H9 (cell line): ENCODE measurements around the gene CNOT9. TPM values are rescaled to one million over a fixed set of nuclear protein-coding genes. Genes with fewer than 3 reads are reported as not detected.
A peak's percentile ranks its signal among the peaks of the same experiment; 100 is the strongest.

Experiments used
- DNase-seq: peaks from one replicate; pipeline ENCODE4 v3.0.0-alpha.2; 2017
- H2AFZ ChIP-seq: one replicate; pipeline ENCODE4 v1.6.1; 2013; ENCODE audit warnings: mild to moderate bottlenecking, low read length, control low read depth, moderate library complexity
- H2AK5ac ChIP-seq: 2 replicates; pipeline ENCODE4 v1.6.1; 2013; ENCODE audit warnings: low read length, control low read depth, mixed read lengths; ENCODE audit not compliant: insufficient read length
- H2BK120ac ChIP-seq: one replicate; pipeline ENCODE4 v1.6.1; 2013; ENCODE audit warnings: low read depth, mild to moderate bottlenecking, low read length, control low read depth, inconsistent platforms; ENCODE audit not compliant: poor library complexity, severe bottlenecking
- H2BK12ac ChIP-seq: 2 replicates; pipeline ENCODE4 v1.6.1; 2013; ENCODE audit warnings: low read length, control low read depth, mixed read lengths, low read depth; ENCODE audit not compliant: insufficient read length
- H2BK15ac ChIP-seq: 2 replicates; pipeline ENCODE4 v1.6.1; 2013; ENCODE audit warnings: low read depth, low read length, control low read depth
- H2BK20ac ChIP-seq: one replicate; pipeline ENCODE4 v1.6.1; 2013; ENCODE audit warnings: low read depth, mild to moderate bottlenecking, low read length, control low read depth, inconsistent platforms; ENCODE audit not compliant: poor library complexity, severe bottlenecking
- H2BK5ac ChIP-seq: 2 replicates; pipeline ENCODE4 v1.6.1; 2013; ENCODE audit warnings: low read length, control low read depth, mixed read lengths; ENCODE audit not compliant: insufficient read length
- H3K14ac ChIP-seq: 2 replicates; pipeline ENCODE4 v1.6.1; 2013; ENCODE audit warnings: low read length, control low read depth; ENCODE audit not compliant: insufficient read depth
- H3K18ac ChIP-seq: 2 replicates; pipeline ENCODE4 v1.6.1; 2013; ENCODE audit warnings: low read depth, mild to moderate bottlenecking, mixed read lengths, low read length, control low read depth; ENCODE audit not compliant: insufficient read length
- H3K23ac ChIP-seq: 2 replicates; pipeline ENCODE4 v1.6.1; 2013; ENCODE audit warnings: low read length, control low read depth, mixed read lengths, low read depth; ENCODE audit not compliant: insufficient read length
- H3K23me2 ChIP-seq: 2 replicates; pipeline ENCODE4 v1.6.1; 2013; ENCODE audit warnings: low read depth, mild to moderate bottlenecking, mixed read lengths, low read length, control low read depth; ENCODE audit not compliant: insufficient read length, poor library complexity, severe bottlenecking
- H3K27ac ChIP-seq: 2 replicates; pipeline ENCODE4 v1.5.1; 2013; ENCODE audit warnings: low read length, control low read depth, mixed read lengths, low read depth; ENCODE audit not compliant: insufficient read length
- H3K27me3 ChIP-seq: 2 replicates; pipeline ENCODE4 v1.6.1; 2013; ENCODE audit warnings: low read length, control low read depth, inconsistent platforms; ENCODE audit not compliant: insufficient read depth
- H3K4ac ChIP-seq: 2 replicates; pipeline ENCODE4 v1.6.1; 2013; ENCODE audit warnings: low read depth, mild to moderate bottlenecking, control low read depth, inconsistent platforms, low read length, moderate library complexity
- H3K4me1 ChIP-seq: 2 replicates; pipeline ENCODE4 v1.6.1; 2013; ENCODE audit warnings: low read length, control low read depth, inconsistent platforms; ENCODE audit not compliant: insufficient read depth
- H3K4me2 ChIP-seq: 2 replicates; pipeline ENCODE4 v1.6.1; 2013; ENCODE audit warnings: low read length, control low read depth, mixed read lengths; ENCODE audit not compliant: insufficient read length, insufficient read depth
- H3K56ac ChIP-seq: 2 replicates; pipeline ENCODE4 v1.6.1; 2013; ENCODE audit warnings: low read depth, mild to moderate bottlenecking, mixed read lengths, low read length, control low read depth; ENCODE audit not compliant: insufficient read length
- H3K79me1 ChIP-seq: 2 replicates; pipeline ENCODE4 v1.6.1; 2013; ENCODE audit warnings: low read depth, mild to moderate bottlenecking, moderate library complexity, low read length, control low read depth, inconsistent platforms; ENCODE audit not compliant: insufficient read depth, poor library complexity, severe bottlenecking
- H3K79me2 ChIP-seq: 2 replicates; pipeline ENCODE4 v1.6.1; 2013; ENCODE audit warnings: low read length, control low read depth, inconsistent platforms; ENCODE audit not compliant: insufficient read depth
- H3K9ac ChIP-seq: 2 replicates; pipeline ENCODE4 v1.6.1; 2013; ENCODE audit warnings: low read length, control low read depth, mixed read lengths; ENCODE audit not compliant: insufficient read length; ENCODE audit errors: extremely low read depth
- H3K9me3 ChIP-seq: one replicate; pipeline ENCODE4 v1.6.1; 2013; ENCODE audit warnings: low read depth, low read length, inconsistent platforms; ENCODE audit not compliant: control insufficient read depth
- H3T11ph ChIP-seq: one replicate; pipeline ENCODE4 v1.6.1; 2013; ENCODE audit warnings: mild to moderate bottlenecking, low read length, control low read depth, inconsistent platforms
- H4K20me1 ChIP-seq: one replicate; pipeline ENCODE4 v1.6.1; 2013; ENCODE audit not compliant: control insufficient read depth, insufficient read length, insufficient read depth
- H4K5ac ChIP-seq: 2 replicates; pipeline ENCODE4 v1.6.1; 2013; ENCODE audit warnings: low read depth, mild to moderate bottlenecking, mixed read lengths, low read length, control low read depth; ENCODE audit not compliant: insufficient read length
- H4K8ac ChIP-seq: replicated peaks from 2 replicates; pipeline ENCODE4 v1.6.1; 2013; ENCODE audit warnings: low read length, control low read depth, mixed read lengths, low read depth; ENCODE audit not compliant: insufficient read length
- H4K91ac ChIP-seq: 2 replicates; pipeline ENCODE4 v1.6.1; 2013; ENCODE audit warnings: low read depth, mild to moderate bottlenecking, moderate library complexity, mixed read lengths, low read length, control low read depth; ENCODE audit not compliant: insufficient read length
- H3K27ac Mint-ChIP-seq, 3 experiments: 2 replicates in 2 of 3; 3 replicates in 1 of 3; pipeline ENCODE4 v1.8.0; 2020 to 2021; ENCODE audit warnings: mixed read lengths in 3 of 3, mild to moderate bottlenecking in 1 of 3, moderate library complexity in 1 of 3
- H3K27me3 Mint-ChIP-seq: 2 replicates; pipeline ENCODE4 v1.8.0; 2021; ENCODE audit warnings: low read depth, mild to moderate bottlenecking, moderate library complexity, mixed read lengths
- H3K36me3 Mint-ChIP-seq, 3 experiments: 2 replicates in 2 of 3; 3 replicates in 1 of 3; pipeline ENCODE4 v1.8.0; 2020 to 2021; ENCODE audit warnings: low read depth in 3 of 3, mixed read lengths in 3 of 3; ENCODE audit not compliant: insufficient read depth in 1 of 3
- H3K4me1 Mint-ChIP-seq, 2 experiments: 2 replicates each; pipeline ENCODE4 v1.8.0; 2020; ENCODE audit warnings: mixed read lengths in 2 of 2
- H3K4me3 Mint-ChIP-seq, 2 experiments: 2 replicates in 1 of 2; 3 replicates in 1 of 2; pipeline ENCODE4 v1.8.0; 2020 to 2021; ENCODE audit warnings: mild to moderate bottlenecking in 2 of 2, mixed read lengths in 2 of 2, moderate library complexity in 1 of 2
- H3K9me3 Mint-ChIP-seq, 2 experiments: 2 replicates in 1 of 2; 3 replicates in 1 of 2; pipeline ENCODE4 v1.8.0; 2020; ENCODE audit warnings: mild to moderate bottlenecking in 2 of 2, mixed read lengths in 2 of 2, moderate library complexity in 1 of 2
- WGBS: extraction: QIAGEN DNeasy Blood & Tissue Kit; methylation state at CpG from one replicate; pipeline ENCODE4 v1.1.7; 2013; ENCODE audit warnings: missing lambda C conversion rate, low lambda C conversion rate, mixed read lengths; ENCODE audit not compliant: insufficient read length; ENCODE audit errors: extremely low coverage; 5-methylcytosine and 5-hydroxymethylcytosine counted together
- long read RNA-seq: library from polyadenylated mRNA; unstranded; transcript quantifications from one replicate; pipeline ENCODE4 v2.0.0, GENCODE V29; 2020
- total RNA-seq: library from RNA; stranded (reverse); gene quantifications from 2 replicates; pipeline ENCODE4 v1.2.1, GENCODE V29; 2021
- TF ChIP-seq, protein P1 (sequence below): fragments of 200-600 bp; sonication (generic); conservative IDR thresholded peaks from 3 replicates; pipeline ENCODE4 v1.8.0; 2021; ENCODE audit warnings: antibody characterized with exemption, mild to moderate bottlenecking

CNOT9 gene, protein sequence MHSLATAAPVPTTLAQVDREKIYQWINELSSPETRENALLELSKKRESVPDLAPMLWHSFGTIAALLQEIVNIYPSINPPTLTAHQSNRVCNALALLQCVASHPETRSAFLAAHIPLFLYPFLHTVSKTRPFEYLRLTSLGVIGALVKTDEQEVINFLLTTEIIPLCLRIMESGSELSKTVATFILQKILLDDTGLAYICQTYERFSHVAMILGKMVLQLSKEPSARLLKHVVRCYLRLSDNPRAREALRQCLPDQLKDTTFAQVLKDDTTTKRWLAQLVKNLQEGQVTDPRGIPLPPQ
- total RNA-seq, result 83.5 and 91.2 TPM in 2 replicates
- long read RNA-seq, full-length matches to known transcripts, result 173 of 216 reads
- long read RNA-seq, partial matches to known transcripts, result 7 of 216 reads
- long read RNA-seq, other reads (novel, unspliced or antisense), result 36 of 216 reads

- DNase-seq, result peak; percentile 99
- TF ChIP-seq, protein P1, sequence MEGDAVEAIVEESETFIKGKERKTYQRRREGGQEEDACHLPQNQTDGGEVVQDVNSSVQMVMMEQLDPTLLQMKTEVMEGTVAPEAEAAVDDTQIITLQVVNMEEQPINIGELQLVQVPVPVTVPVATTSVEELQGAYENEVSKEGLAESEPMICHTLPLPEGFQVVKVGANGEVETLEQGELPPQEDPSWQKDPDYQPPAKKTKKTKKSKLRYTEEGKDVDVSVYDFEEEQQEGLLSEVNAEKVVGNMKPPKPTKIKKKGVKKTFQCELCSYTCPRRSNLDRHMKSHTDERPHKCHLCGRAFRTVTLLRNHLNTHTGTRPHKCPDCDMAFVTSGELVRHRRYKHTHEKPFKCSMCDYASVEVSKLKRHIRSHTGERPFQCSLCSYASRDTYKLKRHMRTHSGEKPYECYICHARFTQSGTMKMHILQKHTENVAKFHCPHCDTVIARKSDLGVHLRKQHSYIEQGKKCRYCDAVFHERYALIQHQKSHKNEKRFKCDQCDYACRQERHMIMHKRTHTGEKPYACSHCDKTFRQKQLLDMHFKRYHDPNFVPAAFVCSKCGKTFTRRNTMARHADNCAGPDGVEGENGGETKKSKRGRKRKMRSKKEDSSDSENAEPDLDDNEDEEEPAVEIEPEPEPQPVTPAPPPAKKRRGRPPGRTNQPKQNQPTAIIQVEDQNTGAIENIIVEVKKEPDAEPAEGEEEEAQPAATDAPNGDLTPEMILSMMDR, result no peak
- H3K4me1 ChIP-seq, result peaks cover 2% of the 10 kb centered on the region; the same call in 1 of the 2 replicates
- no CpG with 5 or more reads among the region's 77 CpGs for WGBS
- H3K18ac ChIP-seq, result peak within 1 kb of the TSS; percentile 99
- H3K56ac ChIP-seq, result peak within 1 kb of the TSS; percentile 54
- no peaks in the 10 kb centered on the region for H3K27me3 Mint-ChIP-seq
- H3K27me3 ChIP-seq, result no peaks in the 10 kb centered on the region
- H4K5ac ChIP-seq, result peak within 1 kb of the TSS; percentile 91
- no peak within 1 kb of the TSS for H2BK20ac ChIP-seq
- H2AK5ac ChIP-seq, result no peak within 1 kb of the TSS
- peak within 1 kb of the TSS; percentile 93 for H3K27ac ChIP-seq
- H3K14ac ChIP-seq, result peak within 1 kb of the TSS; percentile 99
- H2AFZ ChIP-seq, result peak within 1 kb of the TSS; percentile 82
- H3K79me2 ChIP-seq, result peaks cover 43% of the 10 kb centered on the region; the same call in 1 of the 2 replicates
- peak within 1 kb of the TSS; percentile 99 for H3K4me2 ChIP-seq
- H4K20me1 ChIP-seq, result no peaks in the 10 kb centered on the region
- no peaks in the 10 kb centered on the region for H3K9me3 Mint-ChIP-seq
- peak within 1 kb of the TSS; percentile 87 to 95 for H3K4me3 Mint-ChIP-seq
- H3K79me1 ChIP-seq, result peaks cover 4% of the 10 kb centered on the region
- H3K4me1 Mint-ChIP-seq, result peaks cover 26 to 35% of the 10 kb centered on the region in 2 experiments
- peaks cover 15 to 43% (median 41%) of the 10 kb centered on the region in 3 experiments; a peak in 6 of 7 replicates for H3K36me3 Mint-ChIP-seq
- no peak within 1 kb of the TSS for H2BK12ac ChIP-seq
- H3K23me2 ChIP-seq, result peaks cover 11% of the 10 kb centered on the region
- peak within 1 kb of the TSS; percentile 43 for H2BK5ac ChIP-seq
- H3K4ac ChIP-seq, result peak within 1 kb of the TSS; percentile 56; the same call in 1 of the 2 replicates
- H3T11ph ChIP-seq, result no peak within 1 kb of the TSS
- H3K23ac ChIP-seq, result no peak within 1 kb of the TSS
- H3K9me3 ChIP-seq, result no peaks in the 10 kb centered on the region
- peak within 1 kb of the TSS; percentile 98 to 100 (median 100) for H3K27ac Mint-ChIP-seq
- no peak within 1 kb of the TSS for H4K91ac ChIP-seq
- peak within 1 kb of the TSS; percentile 98 for H3K9ac ChIP-seq
- H4K8ac ChIP-seq, result no peak within 1 kb of the TSS
- peak within 1 kb of the TSS; percentile 94 for H2BK120ac ChIP-seq
- no peak within 1 kb of the TSS for H2BK15ac ChIP-seq
Measured at GRCh38 chr2:218568190-218569037, at the start of gene CNOT9, which contains the start of gene USP37. Gene CNOT9, plus strand, starts transcription at chr2:218568839. Its CDS starts 116 bp downstream, at chr2:218568955. Gene USP37, minus strand, starts transcription at chr2:218568351. Its CDS starts 9,698 bp downstream, at chr2:218558653.
